Measurements from ENCODE around the gene CBX5.
"Not testable (repeated sequence)": the region's sequence is repeated elsewhere in the genome, so short reads cannot be mapped to it uniquely, and the experiment has no call there.

Gene CBX5

GRCh38 chr12:54200412-54200811 is 79.5 kb downstream of the CBX5 start:
- DNase-seq (ENCODE audit: low read depth in 4 of 4, low spot score in 1 of 4): no peak

GRCh38 chr12:54199917-54200316 is 80.0 kb downstream of the CBX5 start:
- DNase-seq (ENCODE audit: low read depth in 4 of 4, low spot score in 1 of 4): no peak

GRCh38 chr12:54199034-54199433 is 80.9 kb downstream of the CBX5 start:
- DNase-seq (ENCODE audit: low read depth in 4 of 4, low spot score in 1 of 4): no peak

- no peak for DNase-seq (ENCODE audit: low read depth in 4 of 4, low spot score in 1 of 4)
These were observed 82.5 kb downstream of the CBX5 start for GRCh38 chr12:54197431-54197909.

GRCh38 chr12:54197010-54197409 is 82.9 kb downstream of the CBX5 start:
- no peak for DNase-seq (ENCODE audit: low read depth in 4 of 4, low spot score in 1 of 4)

- DNase-seq (ENCODE audit: low read depth in 4 of 4, low spot score in 1 of 4): no peak
These were observed 83.5 kb downstream of the CBX5 start for GRCh38 chr12:54196396-54196795.

GRCh38 chr12:54195737-54196347 is 84.1 kb downstream of the CBX5 start:
- no peak for DNase-seq (ENCODE audit: low read depth in 4 of 4, low spot score in 1 of 4)

- no peak for DNase-seq (ENCODE audit: low read depth in 4 of 4, low spot score in 1 of 4)
These were observed 84.7 kb downstream of the CBX5 start for GRCh38 chr12:54195080-54195736.

- not testable (repeated sequence) for DNase-seq (ENCODE audit: low read depth in 4 of 4, low spot score in 1 of 4)
These were observed 85.3 kb downstream of the CBX5 start for GRCh38 chr12:54194611-54195010.

- no peak for DNase-seq (ENCODE audit: low read depth in 4 of 4, low spot score in 1 of 4)
These were observed 86.5 kb downstream of the CBX5 start for GRCh38 chr12:54193434-54193833.

GRCh38 chr12:54191550-54192022 is 88.3 kb downstream of the CBX5 start:
- peak; percentile 52 to 65 (median 61) for DNase-seq (ENCODE audit: low read depth in 4 of 4, low spot score in 1 of 4)

- no peak for DNase-seq (ENCODE audit: low read depth in 4 of 4, low spot score in 1 of 4)
These were observed 88.8 kb downstream of the CBX5 start for GRCh38 chr12:54191126-54191525.

GRCh38 chr12:54189198-54189539 is 90.8 kb downstream of the CBX5 start:
- DNase-seq (ENCODE audit: low read depth in 4 of 4, low spot score in 1 of 4): no peak

GRCh38 chr12:54187075-54187474 is 92.8 kb downstream of the CBX5 start:
- no peak for DNase-seq (ENCODE audit: low read depth in 4 of 4, low spot score in 1 of 4)

GRCh38 chr12:54185919-54186318 is 94.0 kb downstream of the CBX5 start:
- DNase-seq (ENCODE audit: low read depth in 4 of 4, low spot score in 1 of 4): no peak

- DNase-seq (ENCODE audit: low read depth in 4 of 4, low spot score in 1 of 4): not testable (repeated sequence)
These were observed 94.6 kb downstream of the CBX5 start for GRCh38 chr12:54185297-54185696.

GRCh38 chr12:54184024-54184805 is 95.7 kb downstream of the CBX5 start:
- no peak for DNase-seq (ENCODE audit: low read depth in 4 of 4, low spot score in 1 of 4)

GRCh38 chr12:54182981-54183380 is 96.9 kb downstream of the CBX5 start:
- no peak for DNase-seq (ENCODE audit: low read depth in 4 of 4, low spot score in 1 of 4)

- no peak for DNase-seq (ENCODE audit: low read depth in 4 of 4, low spot score in 1 of 4)
These were observed 97.8 kb downstream of the CBX5 start for GRCh38 chr12:54182086-54182485.
